Activated CD4-positive, alpha-beta T cell treated with anti-CD3 and anti-CD28 coated beads for 1 hour (primary cell): ENCODE measurements around the gene COL27A1.
A peak's percentile ranks its signal among the peaks of the same experiment; 100 is the strongest.

Experiments used
- DNase-seq: peaks from one replicate; pipeline ENCODE4 v3.0.0-alpha.2; 2020

The COL27A1 gene

DNA sequence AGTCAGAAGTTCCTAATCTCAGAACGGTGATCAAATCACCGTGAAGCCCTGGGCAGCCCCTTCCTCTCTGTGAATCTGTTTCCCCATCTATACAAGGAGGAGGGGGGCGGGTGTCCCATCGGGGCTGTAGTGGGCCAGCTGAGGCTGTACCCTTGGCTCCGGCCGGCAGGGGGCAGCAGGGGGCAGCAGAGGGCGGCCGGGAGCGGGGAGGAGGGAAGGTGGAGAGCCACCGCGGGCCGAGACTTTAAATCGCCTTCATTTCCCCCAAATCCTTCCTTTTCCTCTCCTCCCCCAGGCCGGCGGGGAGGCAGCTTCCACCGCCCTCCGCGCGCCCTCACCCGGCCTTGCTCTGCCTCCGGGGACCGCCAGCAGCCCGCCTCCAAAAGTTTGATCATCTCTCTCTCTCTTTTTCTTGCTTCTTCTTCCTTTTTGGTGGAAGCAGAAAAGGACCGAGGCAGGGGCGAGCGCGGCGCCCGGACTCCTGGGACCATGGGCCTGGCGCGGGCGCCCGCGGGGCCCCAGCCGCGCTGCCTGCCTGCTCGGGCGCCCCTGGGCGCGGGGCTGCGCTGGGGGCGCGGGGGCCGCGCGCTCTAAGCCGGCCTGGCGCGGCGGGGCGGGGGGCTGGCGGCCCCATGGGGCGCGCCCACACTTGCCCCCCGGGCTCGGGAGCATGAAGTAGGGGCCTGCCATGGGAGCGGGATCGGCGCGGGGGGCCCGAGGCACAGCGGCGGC is at the start of gene COL27A1:
Gene COL27A1, plus strand, starts transcription at position 275 of the 732 bp plus-strand sequence. Its CDS starts 414 bp downstream, at position 689.
- DNase-seq = peak; percentile 67

DNA sequence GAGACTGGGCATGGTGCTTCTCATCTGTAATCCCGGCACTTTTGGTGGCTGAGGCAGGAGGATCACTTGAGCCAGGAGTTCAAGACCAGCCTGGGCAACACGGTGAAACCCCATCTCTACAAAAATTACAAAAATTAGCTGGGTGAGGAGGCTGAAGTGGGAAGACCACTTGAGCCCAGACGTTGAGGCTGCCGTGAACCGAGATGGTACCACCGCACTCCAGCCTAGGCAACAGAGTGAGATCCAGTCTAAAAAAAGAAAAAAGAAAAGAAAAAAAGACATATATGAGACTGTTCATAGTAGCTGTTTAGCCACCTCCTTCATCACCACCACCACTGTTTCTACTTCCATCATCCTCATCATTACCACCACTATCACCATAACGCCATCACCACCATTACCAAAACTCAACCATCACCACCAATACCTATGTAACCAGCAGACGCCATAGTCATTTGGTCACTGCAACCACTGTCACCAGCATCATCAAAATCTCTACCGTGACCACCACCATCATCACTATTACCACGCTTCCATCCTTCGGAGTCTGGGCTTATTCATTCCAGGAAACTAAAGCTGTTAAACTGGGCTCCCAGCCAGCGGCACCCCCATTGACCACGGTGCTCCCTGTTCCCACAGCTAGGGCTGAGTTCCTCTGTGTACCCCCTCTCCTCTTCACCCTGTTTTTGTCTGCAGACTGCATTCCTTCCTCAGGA is 47.9 kb upstream of the COL27A1 start:
- DNase-seq = no peak

- peak; percentile 19 for DNase-seq
Measured at GRCh38 chr9:114108016-114108833, 47.1 kb upstream of the COL27A1 start.

- no peak for DNase-seq
Measured at GRCh38 chr9:114109124-114109523, 46.2 kb upstream of the COL27A1 start.

GRCh38 chr9:114110180-114110579 is 45.2 kb upstream of the COL27A1 start:
- no peak for DNase-seq

- DNase-seq = no peak
Measured at GRCh38 chr9:114112325-114112724, 43.0 kb upstream of the COL27A1 start.

DNA sequence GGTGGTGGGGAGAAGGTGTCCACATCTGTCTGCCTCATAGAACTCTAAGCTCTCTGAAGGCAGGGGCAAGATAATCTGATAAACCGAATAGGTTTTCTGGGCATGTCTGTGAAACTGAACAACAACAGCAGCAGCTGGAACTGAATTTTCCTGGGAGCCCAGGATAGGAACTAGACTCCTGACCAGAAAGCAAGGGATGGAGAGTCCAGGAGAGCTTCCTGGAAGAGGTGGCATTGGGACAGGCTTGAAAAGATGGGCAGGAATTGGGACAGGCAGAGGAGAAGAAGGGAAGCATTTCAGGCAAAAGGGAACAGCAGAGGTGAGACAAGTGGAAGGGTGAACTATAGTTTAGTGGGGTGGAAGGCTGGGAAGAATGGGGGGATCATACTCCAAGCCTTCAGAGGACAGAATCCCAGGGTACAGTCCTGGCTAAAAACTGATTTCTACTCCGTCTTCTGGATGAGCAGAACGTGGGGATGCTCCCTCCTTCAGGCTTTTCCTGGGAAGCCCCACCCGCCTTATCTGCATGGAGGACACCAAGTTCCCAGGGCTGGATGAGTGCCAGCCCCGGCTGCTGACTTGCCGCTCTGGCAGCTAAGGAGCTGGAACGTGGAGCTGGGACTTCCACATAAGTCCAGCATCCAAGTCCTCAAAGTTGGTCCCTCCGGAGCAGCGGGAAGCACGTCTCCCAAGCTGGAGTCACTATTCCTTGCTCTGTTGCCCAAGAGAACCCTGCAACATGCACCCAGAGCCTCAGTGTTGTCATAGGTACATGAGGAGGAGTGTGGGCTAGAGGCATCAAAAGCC is 42.4 kb upstream of the COL27A1 start:
- no peak for DNase-seq

GRCh38 chr9:114114364-114114763 is 41.0 kb upstream of the COL27A1 start:
- no peak for DNase-seq

- no peak for DNase-seq
Measured at GRCh38 chr9:114115654-114116125, 39.6 kb upstream of the COL27A1 start.

GRCh38 chr9:114116126-114116747 is 39.1 kb upstream of the COL27A1 start:
- no peak for DNase-seq

- no peak for DNase-seq
Measured at GRCh38 chr9:114117614-114117995, 37.7 kb upstream of the COL27A1 start.

- DNase-seq = no peak
Measured at GRCh38 chr9:114117996-114118830, 37.1 kb upstream of the COL27A1 start.

GRCh38 chr9:114119242-114120191 is 35.8 kb upstream of the COL27A1 start:
- DNase-seq = no peak

GRCh38 chr9:114120192-114121014 is 34.9 kb upstream of the COL27A1 start:
- DNase-seq = no peak

- no peak for DNase-seq
Measured at GRCh38 chr9:114121227-114122135, 33.9 kb upstream of the COL27A1 start.

- DNase-seq = no peak
Measured at GRCh38 chr9:114122136-114123027, 33.0 kb upstream of the COL27A1 start.
